Dendritic cell treated with granulocyte-macrophage colony-stimulating factor and Interleukin-4, amounts not matched to agents 40 ng/mL and 50 ng/mL, for 4 days (primary cell): ENCODE results near the gene SECTM1.

ENCODE experiments used
- H3K27ac Mint-ChIP-seq: one replicate; pipeline ENCODE4 v1.8.0; 2022; ENCODE audit warnings: mild to moderate bottlenecking, mixed read lengths
- H3K27me3 Mint-ChIP-seq: one replicate; pipeline ENCODE4 v1.8.0; 2022; ENCODE audit warnings: mild to moderate bottlenecking, mixed read lengths
- H3K36me3 Mint-ChIP-seq: one replicate; pipeline ENCODE4 v1.8.0; 2022; ENCODE audit warnings: low read depth, mixed read lengths
- H3K4me1 Mint-ChIP-seq: one replicate; pipeline ENCODE4 v1.8.0; 2022; ENCODE audit warnings: low read depth, mixed read lengths
- H3K4me3 Mint-ChIP-seq: one replicate; pipeline ENCODE4 v1.8.0; 2022; ENCODE audit warnings: mild to moderate bottlenecking, moderate library complexity, mixed read lengths
- H3K9me3 Mint-ChIP-seq: one replicate; pipeline ENCODE4 v1.8.0; 2022; ENCODE audit warnings: mixed read lengths
- intact Hi-C: fragments of 100-400 bp; cut with micrococcal nuclease; formaldehyde crosslinking; loops from one replicate; pipeline ENCODE4 v1.15.0; 2022

The SECTM1 gene

DNA sequence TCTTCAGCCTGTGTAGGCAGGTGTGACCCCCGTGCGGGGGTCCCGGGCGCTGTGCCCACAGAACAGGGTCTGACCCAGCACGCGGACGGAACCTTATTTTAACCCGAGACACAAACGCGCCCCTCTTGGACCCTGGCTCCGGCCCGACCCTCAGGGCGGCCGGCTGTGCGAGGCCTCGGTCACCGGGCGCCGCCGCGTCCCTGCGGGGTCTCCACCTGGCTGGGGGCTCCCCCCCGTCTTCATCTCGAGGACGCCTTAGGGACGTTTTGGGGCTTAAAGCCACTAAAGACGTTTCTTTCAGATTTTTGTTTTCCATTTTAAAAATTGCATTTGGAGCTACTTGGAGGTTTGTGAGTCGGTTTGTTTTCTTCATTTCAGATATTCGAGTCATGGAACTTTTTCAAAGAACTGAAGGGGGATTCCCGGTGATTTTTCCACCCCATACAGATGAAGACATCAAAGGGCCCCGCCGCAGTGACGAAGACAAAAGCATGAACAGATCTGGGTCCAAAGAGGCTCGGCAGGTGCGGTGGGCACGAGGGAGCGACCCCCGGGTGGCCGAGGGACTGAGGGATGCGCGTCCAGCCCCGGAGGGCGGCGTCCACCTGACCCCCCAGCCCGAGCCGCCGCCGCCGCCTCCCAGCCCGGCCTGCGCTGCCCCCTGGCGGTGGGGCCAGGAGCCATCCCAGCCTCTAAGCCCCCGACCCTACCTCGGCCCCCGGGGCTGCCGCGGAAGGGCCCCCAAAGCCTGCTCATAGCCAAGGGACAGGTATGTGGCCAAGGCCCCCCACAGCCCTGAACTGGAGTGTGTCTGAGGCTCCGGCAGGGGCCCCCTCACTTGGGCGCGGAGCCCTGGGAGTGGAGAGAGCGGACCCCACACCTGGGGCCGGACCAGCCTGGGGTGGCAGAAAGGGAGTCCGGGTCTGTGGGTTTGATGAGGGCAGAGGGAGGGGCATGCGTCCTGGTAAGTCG lies 12.3 kb downstream of the SECTM1 start:
- Mint-ChIP-seq H3K36me3 (peaks cover 49% of the 10 kb centered on the region), H3K4me3 (no peak overlapping the region), H3K27me3 (peaks cover 33% of the 10 kb centered on the region), H3K4me1 (peaks cover 2% of the 10 kb centered on the region), H3K9me3 (no peaks in the 10 kb centered on the region), H3K27ac (no peak overlapping the region)
- intact Hi-C loops: loop anchor here (5.0 kb wide), 1 partner anchor 84 kb away; no protein-coding TSS in a partner anchor

DNA sequence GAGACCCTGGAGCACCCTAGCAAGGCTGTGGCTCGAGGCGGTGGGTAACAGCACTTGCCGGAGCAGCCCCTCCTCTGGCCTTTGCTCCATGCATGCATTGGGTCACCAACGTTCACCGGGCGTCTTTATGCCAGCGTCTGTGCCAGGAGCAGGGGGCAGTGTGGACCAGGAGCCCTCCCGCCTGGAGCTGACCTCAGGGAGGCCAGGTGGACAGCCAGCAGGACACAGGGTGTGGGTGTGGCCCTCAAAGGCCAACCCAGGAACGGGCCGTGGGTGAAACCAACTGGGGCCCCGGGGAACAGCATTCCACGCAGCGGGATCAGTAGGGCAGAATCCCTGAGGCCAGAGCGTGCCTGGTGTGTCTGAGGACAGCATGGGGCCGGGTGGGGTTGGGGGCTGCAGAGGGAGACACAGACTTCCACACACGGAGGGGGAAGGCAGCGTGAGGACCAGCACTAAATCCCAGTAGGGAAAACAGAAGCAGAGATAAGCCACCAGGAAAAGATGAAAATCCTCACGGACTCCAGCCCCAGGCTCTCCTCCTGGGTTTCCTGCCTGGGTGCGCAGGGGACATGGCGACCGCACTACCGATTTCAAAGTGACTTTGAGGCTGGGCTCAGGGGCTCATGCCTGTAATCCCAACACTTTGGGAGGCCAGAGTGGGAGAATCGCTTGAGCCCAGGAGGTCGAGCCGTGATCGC lies 13.3 kb downstream of the SECTM1 start:
- Mint-ChIP-seq H3K4me3 (no peak overlapping the region), H3K36me3 (peaks cover 39% of the 10 kb centered on the region), H3K9me3 (no peaks in the 10 kb centered on the region), H3K27ac (no peak overlapping the region), H3K27me3 (peaks cover 43% of the 10 kb centered on the region), H3K4me1 (peaks cover 12% of the 10 kb centered on the region)
- intact Hi-C loops: loop anchor here (5.0 kb wide), 1 partner anchor 83 kb away; no protein-coding TSS in a partner anchor

GRCh38 chr17:82319619-82320062 lies 13.9 kb downstream of the SECTM1 start:
- Mint-ChIP-seq H3K4me3 (no peak overlapping the region), H3K36me3 (peaks cover 33% of the 10 kb centered on the region), H3K27ac (no peak overlapping the region), H3K27me3 (peaks cover 47% of the 10 kb centered on the region), H3K9me3 (no peaks in the 10 kb centered on the region), H3K4me1 (peaks cover 18% of the 10 kb centered on the region)
- intact Hi-C loops: loop anchor here (5.0 to 10.0 kb wide), 2 partner anchors 55 to 82 kb away; no protein-coding TSS in a partner anchor

- intact Hi-C loops: loop anchor here (10.0 kb wide), 1 partner anchor 54 kb away; no protein-coding TSS in a partner anchor
- no peaks in the 10 kb centered on the region for H3K9me3 Mint-ChIP-seq
- H3K27ac Mint-ChIP-seq: no peak overlapping the region
- peaks cover 24% of the 10 kb centered on the region for H3K4me1 Mint-ChIP-seq
- peaks cover 51% of the 10 kb centered on the region for H3K27me3 Mint-ChIP-seq
- H3K36me3 Mint-ChIP-seq: peaks cover 26% of the 10 kb centered on the region
- H3K4me3 Mint-ChIP-seq: no peak overlapping the region
These were observed 14.6 kb downstream of the SECTM1 start for GRCh38 chr17:82318772-82319606.

DNA sequence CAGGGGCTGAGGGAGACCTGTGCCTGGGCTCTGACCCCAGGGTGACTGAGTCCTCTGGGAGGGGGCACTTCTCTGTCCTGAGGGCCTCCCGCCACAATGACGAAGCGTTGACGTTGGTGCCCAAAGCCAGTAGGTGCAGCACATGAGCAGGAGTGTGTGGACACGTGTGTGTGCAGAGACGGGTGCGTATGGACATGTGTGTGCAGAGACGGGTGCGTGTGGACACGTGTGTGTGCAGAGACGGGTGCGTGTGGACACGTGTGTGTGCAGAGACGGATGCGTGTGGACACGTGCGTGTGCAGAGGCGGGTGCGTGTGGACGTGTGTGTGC lies 15.4 kb downstream of the SECTM1 start:
- Mint-ChIP-seq H3K27me3 (peaks cover 54% of the 10 kb centered on the region), H3K9me3 (no peaks in the 10 kb centered on the region), H3K4me3 (no peak overlapping the region), H3K36me3 (peaks cover 18% of the 10 kb centered on the region), H3K27ac (no peak overlapping the region), H3K4me1 (peaks cover 27% of the 10 kb centered on the region)
- intact Hi-C loops: loop anchor here (10.0 kb wide), 1 partner anchor 53 kb away; no protein-coding TSS in a partner anchor

DNA sequence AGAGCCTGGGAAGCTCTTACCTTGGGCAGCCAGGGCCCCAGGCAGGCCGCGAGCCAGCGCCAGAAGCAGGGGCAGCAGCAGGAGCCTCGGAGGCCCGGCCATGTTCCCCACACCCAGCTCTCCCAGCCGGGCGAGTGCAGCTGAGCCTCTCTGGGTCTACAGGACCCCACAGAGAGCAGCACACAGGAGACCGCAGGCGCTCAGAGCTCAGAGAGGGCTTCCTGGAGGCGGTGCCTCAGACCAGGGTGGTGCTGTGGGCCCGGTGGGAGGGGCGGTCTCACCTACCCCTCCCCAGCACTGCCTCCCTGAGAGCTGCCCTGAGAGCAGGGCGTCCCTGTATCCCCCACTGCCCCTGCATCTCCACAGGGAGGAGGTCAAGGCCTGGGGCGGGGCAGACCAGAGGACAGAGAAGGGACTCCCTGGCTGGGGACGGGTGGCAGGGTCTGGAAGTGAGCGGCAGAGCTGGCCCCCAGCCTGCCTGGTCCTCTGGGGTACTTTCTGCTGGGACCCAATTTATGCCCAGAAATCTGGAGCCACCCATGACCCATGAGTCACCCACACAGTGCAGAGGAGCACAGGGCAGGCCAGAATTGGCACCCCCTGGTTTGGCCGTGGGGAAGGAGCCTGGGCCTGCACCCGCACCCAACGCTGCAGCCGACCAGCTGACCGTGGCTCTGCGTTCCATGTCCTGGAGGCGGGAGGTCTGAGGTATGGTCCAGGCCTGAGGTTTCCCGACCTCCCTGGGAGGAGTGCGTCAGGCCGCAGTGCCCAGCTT lies 16.0 kb downstream of the SECTM1 start, which contains the start of gene CD7:
Gene CD7 (minus strand): TSS at position 215 of the 775 bp plus-strand sequence. CDS start 113 bp downstream, at position 102.
- H3K27ac Mint-ChIP-seq: no peak within 1 kb of the TSS
- H3K36me3 Mint-ChIP-seq: peaks cover 12% of the 10 kb centered on the region
- H3K4me3 Mint-ChIP-seq: no peak within 1 kb of the TSS
- intact Hi-C loops: loop anchor here (10.0 kb wide), 1 partner anchor 53 kb away; no protein-coding TSS in a partner anchor
- no peaks in the 10 kb centered on the region for H3K9me3 Mint-ChIP-seq
- H3K27me3 Mint-ChIP-seq: peaks cover 50% of the 10 kb centered on the region
- H3K4me1 Mint-ChIP-seq: peaks cover 27% of the 10 kb centered on the region

DNA sequence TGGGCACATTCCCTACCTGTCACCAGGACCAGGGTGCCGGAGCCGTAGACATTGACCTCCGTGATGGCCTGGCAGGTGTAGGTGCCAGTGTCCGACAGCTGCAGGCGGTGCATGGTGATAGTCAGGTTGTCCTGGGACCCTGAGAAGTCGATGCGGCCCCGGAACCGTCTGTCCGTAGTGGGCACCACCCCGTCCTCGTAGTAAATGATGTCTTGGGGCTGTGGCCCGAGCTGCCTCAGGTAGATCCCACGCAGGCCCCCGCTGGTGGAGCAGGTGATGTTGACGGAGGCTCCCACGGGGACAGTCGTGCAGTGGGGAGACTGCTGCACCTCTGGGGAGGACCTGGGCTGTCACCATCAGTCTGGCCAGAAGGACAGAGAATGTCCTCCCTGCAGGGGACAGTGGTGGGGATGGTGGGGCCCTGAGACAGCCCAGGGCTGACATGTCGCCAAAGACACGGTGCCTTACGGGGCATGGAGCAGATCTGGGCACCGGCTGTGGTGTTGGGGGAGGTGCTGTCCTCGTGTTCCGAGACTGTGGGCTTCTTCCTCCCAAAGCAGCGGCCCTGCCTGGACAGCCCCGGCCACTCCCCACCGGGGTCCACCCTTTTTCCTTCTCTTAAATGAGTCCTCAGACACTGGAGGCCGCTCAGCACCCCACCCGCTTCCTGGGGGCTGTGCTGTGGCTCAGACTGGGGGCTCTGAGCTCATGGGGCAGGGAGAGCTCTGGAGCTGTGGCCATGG lies 16.7 kb downstream of the SECTM1 start:
- Mint-ChIP-seq H3K27ac (no peak overlapping the region), H3K36me3 (peaks cover 5% of the 10 kb centered on the region), H3K4me3 (no peak overlapping the region), H3K9me3 (no peaks in the 10 kb centered on the region), H3K4me1 (peaks cover 27% of the 10 kb centered on the region), H3K27me3 (peaks cover 45% of the 10 kb centered on the region)
- intact Hi-C loops: loop anchor here (10.0 kb wide), 1 partner anchor 52 kb away; no protein-coding TSS in a partner anchor

DNA sequence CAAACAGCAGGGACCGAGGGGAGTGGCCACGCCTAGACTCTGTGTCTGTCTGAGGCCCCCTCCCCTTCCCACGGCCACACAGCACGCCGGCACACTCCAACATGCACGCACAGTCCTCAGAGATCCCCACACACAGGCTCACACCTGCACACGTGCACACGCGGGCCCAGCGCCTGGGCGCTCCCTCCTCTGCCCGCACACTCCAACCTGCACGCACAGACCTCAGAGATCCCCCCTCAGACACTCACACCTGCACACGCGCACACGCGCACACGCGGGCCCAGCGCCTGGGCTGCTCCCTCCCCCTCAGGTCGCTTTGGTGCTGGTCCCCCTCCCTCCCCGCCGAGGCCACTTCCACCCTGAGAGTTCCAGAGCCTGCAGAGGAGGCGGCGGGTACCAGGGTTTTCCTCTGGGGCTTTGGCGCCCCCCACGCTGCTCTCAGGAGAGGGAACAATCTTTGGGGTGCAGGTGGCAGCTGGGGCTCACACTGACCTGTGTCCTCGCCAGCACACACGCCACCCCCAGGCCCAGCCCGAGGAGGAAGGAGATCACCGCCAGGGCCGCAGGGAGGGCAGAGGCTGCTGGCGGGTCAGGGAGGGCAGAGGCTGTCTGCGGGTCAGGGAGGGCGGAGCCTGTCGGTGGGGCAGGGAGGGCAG lies 17.7 kb downstream of the SECTM1 start:
- intact Hi-C loops: loop anchor here (10.0 kb wide), 1 partner anchor 51 kb away; no protein-coding TSS in a partner anchor
- no peaks in the 10 kb centered on the region for H3K9me3 Mint-ChIP-seq
- H3K36me3 Mint-ChIP-seq: no peaks in the 10 kb centered on the region
- peaks cover 27% of the 10 kb centered on the region for H3K4me1 Mint-ChIP-seq
- H3K4me3 Mint-ChIP-seq: peak overlapping the region; percentile 60
- no peak overlapping the region for H3K27ac Mint-ChIP-seq
- H3K27me3 Mint-ChIP-seq: peaks cover 43% of the 10 kb centered on the region

DNA sequence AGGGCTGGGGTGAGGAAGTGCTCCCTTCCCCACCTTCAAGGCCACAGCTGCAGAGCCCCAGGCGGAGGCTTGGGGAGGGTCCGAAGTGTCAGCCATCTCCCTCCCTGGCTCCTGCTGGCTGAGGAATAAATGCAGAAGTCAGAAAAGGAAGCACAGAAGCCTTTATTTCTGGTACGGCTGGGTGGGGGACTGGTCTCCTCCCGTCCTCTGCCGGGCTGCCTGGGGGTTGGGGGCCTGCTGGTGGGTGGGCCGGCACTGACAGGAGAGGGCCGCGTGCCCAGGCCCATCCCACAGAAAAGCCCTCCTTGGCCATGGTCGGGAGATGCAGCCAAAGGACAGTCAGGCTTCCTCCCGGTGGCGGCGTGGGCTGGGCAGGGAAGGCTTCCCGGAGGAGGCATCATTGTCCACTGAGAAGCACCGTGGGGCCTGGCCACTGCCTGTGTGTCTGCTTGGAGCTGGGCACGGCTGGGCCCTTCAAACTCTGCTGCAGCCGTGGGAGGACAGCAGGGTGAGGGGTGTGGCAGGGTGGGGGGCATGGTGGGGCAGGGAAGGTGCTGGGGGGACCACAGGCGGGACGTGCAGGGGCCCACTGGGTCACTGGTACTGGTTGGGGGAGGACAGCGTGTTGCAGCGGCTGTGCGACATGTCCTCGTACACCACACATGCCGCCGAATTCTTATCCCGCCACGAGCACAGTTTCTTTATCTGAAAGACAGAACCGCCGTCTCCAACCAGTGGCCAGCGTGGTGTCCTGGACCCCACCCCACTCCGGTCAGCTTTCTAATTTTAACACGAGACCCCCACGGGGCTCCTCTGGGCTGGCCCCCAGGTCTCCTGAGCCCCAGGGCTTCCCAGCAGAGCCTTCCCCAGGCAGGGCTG lies 18.6 kb downstream of the SECTM1 start:
- H3K27me3 Mint-ChIP-seq: peaks cover 48% of the 10 kb centered on the region
- H3K4me3 Mint-ChIP-seq: peak overlapping the region; percentile 27
- intact Hi-C loops: loop anchor here (10.0 kb wide), 1 partner anchor 50 kb away; no protein-coding TSS in a partner anchor
- H3K4me1 Mint-ChIP-seq: peaks cover 27% of the 10 kb centered on the region
- H3K27ac Mint-ChIP-seq: no peak overlapping the region
- H3K9me3 Mint-ChIP-seq: no peaks in the 10 kb centered on the region
- H3K36me3 Mint-ChIP-seq: no peaks in the 10 kb centered on the region

GRCh38 chr17:82314012-82314726 lies 19.4 kb downstream of the SECTM1 start:
- peaks cover 54% of the 10 kb centered on the region for H3K27me3 Mint-ChIP-seq
- H3K27ac Mint-ChIP-seq: no peak overlapping the region
- H3K4me3 Mint-ChIP-seq: no peak overlapping the region
- intact Hi-C loops: loop anchor here (10.0 kb wide), 1 partner anchor 49 kb away; no protein-coding TSS in a partner anchor
- H3K4me1 Mint-ChIP-seq: peaks cover 27% of the 10 kb centered on the region
- H3K36me3 Mint-ChIP-seq: no peaks in the 10 kb centered on the region
- H3K9me3 Mint-ChIP-seq: no peaks in the 10 kb centered on the region
